ENCODE measurements around the gene FCN2. TPM values are rescaled to one million over a fixed set of nuclear protein-coding genes. Genes with fewer than 3 reads are reported as not detected.

FCN2 gene
- not detected for total RNA-seq

GRCh38 chr9:134880484-134881312 is at the start of gene FCN2:
Gene FCN2, plus strand, starts transcription at chr9:134880810. Its CDS starts 12 bp downstream, at chr9:134880822.
- Histone ChIP-seq H3K27me3 (replicated peaks; ENCODE audit: insufficient read depth) (no peaks in the 10 kb centered on the region), H3K27ac (no peak within 1 kb of the TSS), H3K4me1 (ENCODE audit: control insufficient read depth in 1 of 2, low read depth in 2 of 2) (no peaks in the 10 kb centered on the region), H3K9me3 (no peaks in the 10 kb centered on the region), H3K36me3 (no peaks in the 10 kb centered on the region), H3K4me3 (no peak within 1 kb of the TSS)
- no peak for ATAC-seq (ENCODE audit: insufficient number of reproducible peaks, low FRiP score, low read depth)
- no peak for DNase-seq (ENCODE audit: low spot score)
- no peak for TF ChIP-seq CTCF (IDR thresholded peaks at IDR 0.05)

- H3K36me3 ChIP-seq = peaks cover 45% of the 10 kb centered on the region
- no peak overlapping the region for H3K27ac ChIP-seq
- H3K4me1 ChIP-seq (ENCODE audit: control insufficient read depth in 1 of 2, low read depth in 2 of 2) = no peaks in the 10 kb centered on the region
- H3K4me3 ChIP-seq = no peak overlapping the region
- ATAC-seq (ENCODE audit: insufficient number of reproducible peaks, low FRiP score, low read depth) (no peak), DNase-seq (ENCODE audit: low spot score) (no peak)
- H3K9me3 ChIP-seq = no peaks in the 10 kb centered on the region
- H3K27me3 ChIP-seq (replicated peaks; ENCODE audit: insufficient read depth) = no peaks in the 10 kb centered on the region
- no peak for TF ChIP-seq CTCF (IDR thresholded peaks at IDR 0.05)
Observed at GRCh38 chr9:134830926-134831720, 49.5 kb upstream of the FCN2 start.

- no peak for ATAC-seq (ENCODE audit: insufficient number of reproducible peaks, low FRiP score, low read depth)
- no peaks in the 10 kb centered on the region for H3K4me1 ChIP-seq (ENCODE audit: control insufficient read depth in 1 of 2, low read depth in 2 of 2)
- H3K9me3 ChIP-seq = no peaks in the 10 kb centered on the region
- no peak for DNase-seq (ENCODE audit: low spot score)
- H3K4me3 ChIP-seq = no peak overlapping the region
- no peak overlapping the region for H3K27ac ChIP-seq
- no peaks in the 10 kb centered on the region for H3K27me3 ChIP-seq (replicated peaks; ENCODE audit: insufficient read depth)
- peaks cover 50% of the 10 kb centered on the region for H3K36me3 ChIP-seq
- TF ChIP-seq CTCF (IDR thresholded peaks at IDR 0.05) = no peak
Observed at GRCh38 chr9:134832471-134832870, 48.1 kb upstream of the FCN2 start.

GRCh38 chr9:134833294-134833880 is 47.2 kb upstream of the FCN2 start:
- DNase-seq (ENCODE audit: low spot score) (no peak), ATAC-seq (ENCODE audit: insufficient number of reproducible peaks, low FRiP score, low read depth) (no peak)
- Histone ChIP-seq H3K4me3 (no peak overlapping the region), H3K9me3 (no peaks in the 10 kb centered on the region), H3K4me1 (ENCODE audit: control insufficient read depth in 1 of 2, low read depth in 2 of 2) (no peaks in the 10 kb centered on the region), H3K27ac (no peak overlapping the region), H3K36me3 (peaks cover 52% of the 10 kb centered on the region), H3K27me3 (replicated peaks; ENCODE audit: insufficient read depth) (no peaks in the 10 kb centered on the region)
- no peak for TF ChIP-seq CTCF (IDR thresholded peaks at IDR 0.05)
